VCaP (cell line): Measurements from ENCODE around the gene GGCX.

Experiments
- H3K27ac ChIP-seq: fragments of 450-650 bp; 2 replicates; pipeline ENCODE4 v1.5.1; 2017
- CTCF ChIP-seq: fragments of 450-650 bp; conservative IDR thresholded peaks from 2 replicates; pipeline ENCODE4 v1.5.1; 2017; ENCODE audit warnings: mild to moderate bottlenecking, moderate library complexity

GGCX gene

GRCh38 chr2:85577386-85578242 lies 16.3 kb upstream of the GGCX start, which contains the start of gene VAMP8:
TSS of gene VAMP8 (plus strand) at chr2:85577586. CDS start at chr2:85577647, 61 bp downstream.
- no peak for TF ChIP-seq CTCF
- no peak within 1 kb of the TSS for H3K27ac ChIP-seq

- H3K27ac ChIP-seq: no peak overlapping the region
- no peak for TF ChIP-seq CTCF
Measured at GRCh38 chr2:85577063-85577385, 15.7 kb upstream of the GGCX start.

GRCh38 chr2:85575739-85576138 lies 14.4 kb upstream of the GGCX start:
- TF ChIP-seq CTCF: no peak
- H3K27ac ChIP-seq: no peak overlapping the region

GRCh38 chr2:85566265-85566664 lies 5.0 kb upstream of the GGCX start:
- TF ChIP-seq CTCF: no peak
- no peak overlapping the region for H3K27ac ChIP-seq

- no peak overlapping the region for H3K27ac ChIP-seq
- no peak for TF ChIP-seq CTCF
Measured at GRCh38 chr2:85564144-85564563, 2.9 kb upstream of the GGCX start.

DNA sequence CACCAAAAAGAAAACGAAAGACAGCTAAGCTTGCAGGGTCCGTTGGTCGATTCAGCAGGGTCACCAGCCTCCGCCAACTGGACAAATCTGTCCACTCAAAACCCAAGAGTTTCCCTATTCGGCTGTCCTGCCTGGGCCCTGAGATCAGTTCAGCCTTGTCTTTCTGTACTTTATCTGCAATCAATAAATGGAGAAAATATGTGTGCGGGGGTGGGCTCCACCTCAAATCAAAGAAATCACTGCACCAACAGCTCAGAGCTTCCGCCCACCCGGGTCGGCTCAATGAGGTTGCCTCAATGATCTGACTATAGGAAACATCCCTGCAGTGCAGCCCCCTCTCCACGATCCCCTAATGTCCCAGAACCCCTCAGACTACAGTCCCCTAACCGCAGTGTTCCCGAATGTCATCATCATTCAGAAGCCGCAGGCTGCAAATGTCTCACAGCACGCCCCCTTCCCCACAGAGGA lies 447 bp downstream of the GGCX start:
- no peak for TF ChIP-seq CTCF
- H3K27ac ChIP-seq: peak overlapping the region; percentile 79

DNA sequence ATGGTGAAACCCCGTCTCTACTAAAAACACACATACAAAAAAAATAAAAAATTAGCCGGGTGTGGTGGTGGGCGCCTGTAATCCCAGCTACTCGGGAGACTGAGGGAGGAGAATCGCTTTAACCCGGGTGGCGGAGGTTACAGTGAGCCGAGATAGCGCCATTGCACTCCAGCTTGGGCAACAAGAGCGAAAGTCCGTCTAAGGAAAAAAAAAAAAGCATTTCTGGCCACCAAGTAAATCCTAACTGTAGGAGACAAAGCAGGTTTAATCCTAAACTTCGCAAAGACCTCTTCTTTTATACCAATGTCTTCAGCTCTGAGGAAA lies 928 bp downstream of the GGCX start:
- H3K27ac ChIP-seq: peak overlapping the region; percentile 79; the same call in 1 of the 2 replicates

DNA sequence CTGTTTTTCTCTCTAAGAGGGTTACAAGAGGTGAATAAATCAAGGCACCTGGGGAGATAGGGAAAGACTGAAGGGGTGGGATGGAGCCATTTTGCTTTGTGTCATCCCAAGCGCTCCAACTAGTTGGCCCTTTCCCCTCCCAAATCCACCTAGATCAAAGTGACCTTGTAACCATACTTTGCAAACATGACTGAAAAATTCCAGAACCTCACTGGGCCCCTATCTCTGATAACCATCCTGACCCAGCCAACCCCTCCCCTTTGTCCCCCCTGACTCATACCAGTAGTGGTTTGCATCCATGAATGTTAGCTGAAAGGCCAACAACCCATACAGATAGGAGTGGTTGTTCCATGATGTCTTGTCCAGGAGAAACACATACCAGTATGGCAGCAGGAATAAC lies 3.1 kb downstream of the GGCX start:
- H3K27ac ChIP-seq: no peak overlapping the region
- no peak for TF ChIP-seq CTCF
